SU-DHL-6 (cell line): ENCODE data around the gene CYBC1.

Source experiments
- EZH2phosphoT487 ChIP-seq: fragments of 200-600 bp; sonication (generic), shearing (Covaris generic); conservative IDR thresholded peaks from 2 replicates; pipeline ENCODE4 v1.6.1; 2018; ENCODE audit warnings: mild to moderate bottlenecking, antibody characterized with exemption, low read length, moderate library complexity, mixed read lengths
- TF ChIP-seq, protein P1 (sequence below): fragments of 200-600 bp; sonication (generic); IDR thresholded peaks from one replicate; pipeline ENCODE4 v1.5.1; 2017; ENCODE audit warnings: antibody characterized with exemption, mild to moderate bottlenecking, low read length, moderate library complexity; ENCODE audit not compliant: insufficient read depth, poor library complexity, severe bottlenecking

DNA sequence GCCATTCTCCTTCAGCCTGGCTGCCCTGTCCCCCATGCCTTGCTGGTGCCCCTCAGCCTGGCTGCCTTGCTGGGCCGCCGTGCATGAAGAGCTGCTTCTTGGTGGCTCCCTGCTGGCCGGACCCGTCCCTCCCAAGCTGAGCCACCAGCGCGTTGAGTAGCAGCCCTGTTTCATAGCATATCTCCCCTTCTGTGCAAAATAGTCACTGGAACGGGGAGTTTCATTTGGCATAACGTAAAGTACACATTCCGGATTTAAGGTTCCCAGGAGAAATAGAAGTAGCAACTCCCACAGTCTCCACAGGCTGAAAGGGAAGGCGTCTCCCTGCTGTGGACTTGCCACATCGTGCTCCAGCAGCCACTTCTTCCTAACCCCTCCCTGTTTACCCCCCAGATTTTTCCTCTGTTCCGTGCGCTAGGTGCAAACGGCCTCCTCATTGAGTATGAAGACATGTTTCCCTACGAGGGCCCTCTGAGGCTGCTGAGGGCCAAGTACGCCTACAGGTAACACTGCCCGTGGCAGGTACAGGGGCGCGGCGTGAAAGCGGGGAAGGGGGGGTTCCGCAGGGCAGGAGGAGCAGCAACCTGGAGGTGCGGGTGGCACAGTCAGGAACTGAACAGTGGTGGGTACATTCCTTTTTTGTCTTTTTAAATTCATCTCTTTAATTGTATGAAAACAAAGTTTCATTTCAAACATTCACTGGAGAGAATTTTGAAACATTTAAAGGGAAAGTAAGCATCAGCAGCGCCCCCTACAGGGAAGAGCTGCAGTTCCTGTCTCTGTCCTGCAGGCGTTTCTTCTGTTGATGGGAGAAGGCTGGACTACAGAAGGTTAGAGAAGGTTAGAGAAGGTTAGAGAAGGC, 26.3 kb downstream of the CYBC1 start:
- TF ChIP-seq, protein P1, sequence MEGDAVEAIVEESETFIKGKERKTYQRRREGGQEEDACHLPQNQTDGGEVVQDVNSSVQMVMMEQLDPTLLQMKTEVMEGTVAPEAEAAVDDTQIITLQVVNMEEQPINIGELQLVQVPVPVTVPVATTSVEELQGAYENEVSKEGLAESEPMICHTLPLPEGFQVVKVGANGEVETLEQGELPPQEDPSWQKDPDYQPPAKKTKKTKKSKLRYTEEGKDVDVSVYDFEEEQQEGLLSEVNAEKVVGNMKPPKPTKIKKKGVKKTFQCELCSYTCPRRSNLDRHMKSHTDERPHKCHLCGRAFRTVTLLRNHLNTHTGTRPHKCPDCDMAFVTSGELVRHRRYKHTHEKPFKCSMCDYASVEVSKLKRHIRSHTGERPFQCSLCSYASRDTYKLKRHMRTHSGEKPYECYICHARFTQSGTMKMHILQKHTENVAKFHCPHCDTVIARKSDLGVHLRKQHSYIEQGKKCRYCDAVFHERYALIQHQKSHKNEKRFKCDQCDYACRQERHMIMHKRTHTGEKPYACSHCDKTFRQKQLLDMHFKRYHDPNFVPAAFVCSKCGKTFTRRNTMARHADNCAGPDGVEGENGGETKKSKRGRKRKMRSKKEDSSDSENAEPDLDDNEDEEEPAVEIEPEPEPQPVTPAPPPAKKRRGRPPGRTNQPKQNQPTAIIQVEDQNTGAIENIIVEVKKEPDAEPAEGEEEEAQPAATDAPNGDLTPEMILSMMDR = peak; percentile 95
- TF ChIP-seq EZH2phosphoT487 = no peak
